ENCODE measurements around the gene NAV2.

NAV2 gene

GRCh38 chr11:19674836-19675235 is 37.8 kb upstream of the NAV2 start:
- H3K79me2 ChIP-seq (ENCODE audit: control insufficient read depth, insufficient read depth, low read length, poor library complexity), result no peaks in the 10 kb centered on the region
- H3K27me3 ChIP-seq (ENCODE audit: insufficient read depth, low read length), result no peaks in the 10 kb centered on the region
- H2AK5ac ChIP-seq (ENCODE audit: low read length), result no peak overlapping the region
- no peak for DNase-seq
- no peak overlapping the region for H3K9ac ChIP-seq (ENCODE audit: low read length)
- H3K27ac ChIP-seq (ENCODE audit: low read depth, low read length), result peak overlapping the region; percentile 13
- no peak overlapping the region for H3K14ac ChIP-seq (ENCODE audit: low read length)
- no peaks in the 10 kb centered on the region for H3K36me3 ChIP-seq (ENCODE audit: control insufficient read depth in 1 of 2, insufficient read depth in 2 of 2, low read length in 2 of 2)
- H2AFZ ChIP-seq (ENCODE audit: insufficient read depth, low read length, poor library complexity), result no peak overlapping the region
- no peak overlapping the region for H3K18ac ChIP-seq (ENCODE audit: low read length)
- no peak overlapping the region for H3K4ac ChIP-seq (ENCODE audit: low read depth, low read length)
- no peak overlapping the region for H2BK120ac ChIP-seq (ENCODE audit: insufficient read depth, low read length, poor library complexity)
- peaks cover 18 to 19% of the 10 kb centered on the region in 2 experiments for H3K4me1 ChIP-seq (ENCODE audit: control insufficient read depth in 1 of 2, insufficient read depth in 2 of 2, low read length in 2 of 2)
- H3K23ac ChIP-seq (ENCODE audit: low read length), result no peak overlapping the region
- H4K8ac ChIP-seq (ENCODE audit: low read depth, low read length), result no peak overlapping the region
- no peaks in the 10 kb centered on the region for H3K9me3 ChIP-seq (ENCODE audit: insufficient read depth, low read depth, low read length)
- H4K12ac ChIP-seq (ENCODE audit: low read depth, low read length), result no peak overlapping the region
- peaks cover 2% of the 10 kb centered on the region for H3K79me1 ChIP-seq (ENCODE audit: low read length)
- no peak overlapping the region for H3K4me2 ChIP-seq (ENCODE audit: low read length)
- WGBS (ENCODE audit: extremely low coverage, insufficient coverage, insufficient read length), result no CpG with 5 or more reads among the region's 3 CpGs
- no peak overlapping the region for H3K4me3 ChIP-seq (ENCODE audit: low read depth, low read length)
- H2BK12ac ChIP-seq (ENCODE audit: low read length), result no peak overlapping the region
- no peak overlapping the region for H2BK5ac ChIP-seq (ENCODE audit: low read depth, low read length, poor library complexity)
- H4K91ac ChIP-seq (ENCODE audit: low read depth, low read length), result no peak overlapping the region

GRCh38 chr11:19675397-19675796 is 37.2 kb upstream of the NAV2 start:
- Histone ChIP-seq H3K27me3 (ENCODE audit: insufficient read depth, low read length) (no peaks in the 10 kb centered on the region), H3K79me2 (ENCODE audit: control insufficient read depth, insufficient read depth, low read length, poor library complexity) (no peaks in the 10 kb centered on the region), H3K4ac (ENCODE audit: low read depth, low read length) (no peak overlapping the region), H4K12ac (ENCODE audit: low read depth, low read length) (no peak overlapping the region), H3K79me1 (ENCODE audit: low read length) (peaks cover 3% of the 10 kb centered on the region), H2AFZ (ENCODE audit: insufficient read depth, low read length, poor library complexity) (no peak overlapping the region), H3K18ac (ENCODE audit: low read length) (no peak overlapping the region), H3K23ac (ENCODE audit: low read length) (no peak overlapping the region), H2BK12ac (ENCODE audit: low read length) (no peak overlapping the region), H4K91ac (ENCODE audit: low read depth, low read length) (no peak overlapping the region), H3K9me3 (ENCODE audit: insufficient read depth, low read depth, low read length) (no peaks in the 10 kb centered on the region), H3K4me3 (ENCODE audit: low read depth, low read length) (no peak overlapping the region), H3K9ac (ENCODE audit: low read length) (no peak overlapping the region), H3K36me3 (ENCODE audit: control insufficient read depth in 1 of 2, insufficient read depth in 2 of 2, low read length in 2 of 2) (no peaks in the 10 kb centered on the region), H3K14ac (ENCODE audit: low read length) (no peak overlapping the region), H2BK5ac (ENCODE audit: low read depth, low read length, poor library complexity) (no peak overlapping the region), H4K8ac (ENCODE audit: low read depth, low read length) (no peak overlapping the region), H3K4me1 (ENCODE audit: control insufficient read depth in 1 of 2, insufficient read depth in 2 of 2, low read length in 2 of 2) (peaks cover 22 to 23% of the 10 kb centered on the region in 2 experiments), H3K4me2 (ENCODE audit: low read length) (no peak overlapping the region), H2AK5ac (ENCODE audit: low read length) (no peak overlapping the region), H3K27ac (ENCODE audit: low read depth, low read length) (no peak overlapping the region), H2BK120ac (ENCODE audit: insufficient read depth, low read length, poor library complexity) (no peak overlapping the region)
- DNase-seq, result no peak
- no CpG with 5 or more reads among the region's 5 CpGs for WGBS (ENCODE audit: extremely low coverage, insufficient coverage, insufficient read length)

- Histone ChIP-seq H4K12ac (ENCODE audit: low read depth, low read length) (no peak overlapping the region), H3K4me2 (ENCODE audit: low read length) (no peak overlapping the region), H3K79me2 (ENCODE audit: control insufficient read depth, insufficient read depth, low read length, poor library complexity) (no peaks in the 10 kb centered on the region), H3K79me1 (ENCODE audit: low read length) (peaks cover 3% of the 10 kb centered on the region), H2AFZ (ENCODE audit: insufficient read depth, low read length, poor library complexity) (no peak overlapping the region), H2BK12ac (ENCODE audit: low read length) (no peak overlapping the region), H3K9ac (ENCODE audit: low read length) (no peak overlapping the region), H3K4me1 (ENCODE audit: control insufficient read depth in 1 of 2, insufficient read depth in 2 of 2, low read length in 2 of 2) (peaks cover 23% of the 10 kb centered on the region in 2 experiments), H2AK5ac (ENCODE audit: low read length) (peak overlapping the region; percentile 44), H3K18ac (ENCODE audit: low read length) (no peak overlapping the region), H4K8ac (ENCODE audit: low read depth, low read length) (no peak overlapping the region), H3K9me3 (ENCODE audit: insufficient read depth, low read depth, low read length) (no peaks in the 10 kb centered on the region), H2BK5ac (ENCODE audit: low read depth, low read length, poor library complexity) (no peak overlapping the region), H3K14ac (ENCODE audit: low read length) (no peak overlapping the region), H3K36me3 (ENCODE audit: control insufficient read depth in 1 of 2, insufficient read depth in 2 of 2, low read length in 2 of 2) (no peaks in the 10 kb centered on the region), H3K23ac (ENCODE audit: low read length) (no peak overlapping the region), H2BK120ac (ENCODE audit: insufficient read depth, low read length, poor library complexity) (no peak overlapping the region), H3K4ac (ENCODE audit: low read depth, low read length) (no peak overlapping the region), H3K27ac (ENCODE audit: low read depth, low read length) (no peak overlapping the region), H3K27me3 (ENCODE audit: insufficient read depth, low read length) (no peaks in the 10 kb centered on the region), H4K91ac (ENCODE audit: low read depth, low read length) (peak overlapping the region; percentile 12), H3K4me3 (ENCODE audit: low read depth, low read length) (no peak overlapping the region)
- no CpG with 5 or more reads among the region's 15 CpGs for WGBS (ENCODE audit: extremely low coverage, insufficient coverage, insufficient read length)
- no peak for DNase-seq
These were observed 35.9 kb upstream of the NAV2 start for GRCh38 chr11:19676475-19677380.

GRCh38 chr11:19677381-19678080 is 35.1 kb upstream of the NAV2 start:
- no peaks in the 10 kb centered on the region for H3K27me3 ChIP-seq (ENCODE audit: insufficient read depth, low read length)
- H3K79me2 ChIP-seq (ENCODE audit: control insufficient read depth, insufficient read depth, low read length, poor library complexity), result no peaks in the 10 kb centered on the region
- no peak overlapping the region for H4K91ac ChIP-seq (ENCODE audit: low read depth, low read length)
- H3K4me3 ChIP-seq (ENCODE audit: low read depth, low read length), result no peak overlapping the region
- no peak overlapping the region for H4K8ac ChIP-seq (ENCODE audit: low read depth, low read length)
- no peak overlapping the region for H2BK120ac ChIP-seq (ENCODE audit: insufficient read depth, low read length, poor library complexity)
- H3K4me2 ChIP-seq (ENCODE audit: low read length), result no peak overlapping the region
- no peak overlapping the region for H3K4ac ChIP-seq (ENCODE audit: low read depth, low read length)
- H4K12ac ChIP-seq (ENCODE audit: low read depth, low read length), result no peak overlapping the region
- H3K9me3 ChIP-seq (ENCODE audit: insufficient read depth, low read depth, low read length), result no peaks in the 10 kb centered on the region
- H3K4me1 ChIP-seq (ENCODE audit: control insufficient read depth in 1 of 2, insufficient read depth in 2 of 2, low read length in 2 of 2), result peaks cover 23% of the 10 kb centered on the region in 2 experiments
- H3K23ac ChIP-seq (ENCODE audit: low read length), result no peak overlapping the region
- no peak overlapping the region for H3K9ac ChIP-seq (ENCODE audit: low read length)
- H2BK5ac ChIP-seq (ENCODE audit: low read depth, low read length, poor library complexity), result no peak overlapping the region
- peaks cover 3% of the 10 kb centered on the region for H3K79me1 ChIP-seq (ENCODE audit: low read length)
- no CpG with 5 or more reads among the region's 8 CpGs for WGBS (ENCODE audit: extremely low coverage, insufficient coverage, insufficient read length)
- H3K36me3 ChIP-seq (ENCODE audit: control insufficient read depth in 1 of 2, insufficient read depth in 2 of 2, low read length in 2 of 2), result no peaks in the 10 kb centered on the region
- no peak overlapping the region for H2AFZ ChIP-seq (ENCODE audit: insufficient read depth, low read length, poor library complexity)
- no peak overlapping the region for H3K27ac ChIP-seq (ENCODE audit: low read depth, low read length)
- peak overlapping the region; percentile 12 for H2AK5ac ChIP-seq (ENCODE audit: low read length)
- no peak overlapping the region for H3K18ac ChIP-seq (ENCODE audit: low read length)
- no peak for DNase-seq
- no peak overlapping the region for H3K14ac ChIP-seq (ENCODE audit: low read length)
- H2BK12ac ChIP-seq (ENCODE audit: low read length), result no peak overlapping the region

All from trophoblast cell (in vitro differentiated cells and primary cell).